WERI-Rb-1 (cell line): Measurements from ENCODE around the gene COL23A1.

ENCODE experiments used
- DNase-seq: peaks from one replicate; pipeline ENCODE4 v3.0.0-alpha.2; 2020
- H3K27ac ChIP-seq: fragments of 250-450 bp; sonication (Bioruptor Pico); 2 replicates; pipeline ENCODE4 v1.5.1; 2020; ENCODE audit warnings: mild to moderate bottlenecking, moderate library complexity
- H3K27me3 ChIP-seq: fragments of 250-450 bp; sonication (Bioruptor Pico); 2 replicates; pipeline ENCODE4 v1.5.1; 2021; ENCODE audit warnings: mild to moderate bottlenecking, low read depth, moderate library complexity; ENCODE audit not compliant: insufficient read depth, severe bottlenecking
- H3K36me3 ChIP-seq: fragments of 250-450 bp; sonication (Bioruptor Pico); 2 replicates; pipeline ENCODE4 v1.5.1; 2020; ENCODE audit warnings: mild to moderate bottlenecking, moderate library complexity
- H3K4me3 ChIP-seq: 2 replicates; pipeline ENCODE4 v1.5.1; 2011; ENCODE audit warnings: low read depth, mild to moderate bottlenecking, control low read depth, low read length
- H3K9me3 ChIP-seq: fragments of 250-450 bp; sonication (Bioruptor Pico); 2 replicates; pipeline ENCODE4 v1.5.1; 2021; ENCODE audit warnings: mild to moderate bottlenecking, moderate library complexity; ENCODE audit not compliant: severe bottlenecking
- TF ChIP-seq, protein P1 (sequence below): IDR thresholded peaks from 2 replicates; pipeline ENCODE4 v1.5.1; 2011; ENCODE audit warnings: low read depth, mild to moderate bottlenecking, control low read depth, inconsistent platforms, low read length

COL23A1 gene

GRCh38 chr5:178577944-178578343, 12.2 kb downstream of the COL23A1 start:
- no peak overlapping the region for H3K27ac ChIP-seq
- H3K27me3 ChIP-seq: no peaks in the 10 kb centered on the region
- no peak for DNase-seq
- no peak overlapping the region for H3K4me3 ChIP-seq
- TF ChIP-seq, protein P1, sequence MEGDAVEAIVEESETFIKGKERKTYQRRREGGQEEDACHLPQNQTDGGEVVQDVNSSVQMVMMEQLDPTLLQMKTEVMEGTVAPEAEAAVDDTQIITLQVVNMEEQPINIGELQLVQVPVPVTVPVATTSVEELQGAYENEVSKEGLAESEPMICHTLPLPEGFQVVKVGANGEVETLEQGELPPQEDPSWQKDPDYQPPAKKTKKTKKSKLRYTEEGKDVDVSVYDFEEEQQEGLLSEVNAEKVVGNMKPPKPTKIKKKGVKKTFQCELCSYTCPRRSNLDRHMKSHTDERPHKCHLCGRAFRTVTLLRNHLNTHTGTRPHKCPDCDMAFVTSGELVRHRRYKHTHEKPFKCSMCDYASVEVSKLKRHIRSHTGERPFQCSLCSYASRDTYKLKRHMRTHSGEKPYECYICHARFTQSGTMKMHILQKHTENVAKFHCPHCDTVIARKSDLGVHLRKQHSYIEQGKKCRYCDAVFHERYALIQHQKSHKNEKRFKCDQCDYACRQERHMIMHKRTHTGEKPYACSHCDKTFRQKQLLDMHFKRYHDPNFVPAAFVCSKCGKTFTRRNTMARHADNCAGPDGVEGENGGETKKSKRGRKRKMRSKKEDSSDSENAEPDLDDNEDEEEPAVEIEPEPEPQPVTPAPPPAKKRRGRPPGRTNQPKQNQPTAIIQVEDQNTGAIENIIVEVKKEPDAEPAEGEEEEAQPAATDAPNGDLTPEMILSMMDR: no peak
- H3K9me3 ChIP-seq: no peaks in the 10 kb centered on the region
- no peaks in the 10 kb centered on the region for H3K36me3 ChIP-seq

- Histone ChIP-seq H3K9me3 (no peaks in the 10 kb centered on the region), H3K36me3 (no peaks in the 10 kb centered on the region), H3K27ac (no peak overlapping the region), H3K27me3 (no peaks in the 10 kb centered on the region), H3K4me3 (no peak overlapping the region)
- no peak for DNase-seq
- TF ChIP-seq, protein P1: no peak
Observed at GRCh38 chr5:178577376-178577839, 12.8 kb downstream of the COL23A1 start.

- TF ChIP-seq, protein P1: no peak
- Histone ChIP-seq H3K4me3 (no peak overlapping the region), H3K9me3 (no peaks in the 10 kb centered on the region), H3K27me3 (no peaks in the 10 kb centered on the region), H3K27ac (no peak overlapping the region), H3K36me3 (no peaks in the 10 kb centered on the region)
- DNase-seq: no peak
Observed at GRCh38 chr5:178576591-178577351, 13.4 kb downstream of the COL23A1 start.

- DNase-seq: no peak
- Histone ChIP-seq H3K4me3 (no peak overlapping the region), H3K9me3 (no peaks in the 10 kb centered on the region), H3K27me3 (no peaks in the 10 kb centered on the region), H3K36me3 (no peaks in the 10 kb centered on the region), H3K27ac (no peak overlapping the region)
- TF ChIP-seq, protein P1: no peak
Observed at GRCh38 chr5:178573216-178573615, 17.0 kb downstream of the COL23A1 start.

- H3K9me3 ChIP-seq: no peaks in the 10 kb centered on the region
- no peak overlapping the region for H3K4me3 ChIP-seq
- H3K36me3 ChIP-seq: no peaks in the 10 kb centered on the region
- DNase-seq: no peak
- no peaks in the 10 kb centered on the region for H3K27me3 ChIP-seq
- H3K27ac ChIP-seq: no peak overlapping the region
- TF ChIP-seq, protein P1: no peak
Observed at GRCh38 chr5:178572617-178573016, 17.6 kb downstream of the COL23A1 start.

GRCh38 chr5:178569485-178569884, 20.7 kb downstream of the COL23A1 start:
- no peaks in the 10 kb centered on the region for H3K9me3 ChIP-seq
- H3K4me3 ChIP-seq: no peak overlapping the region
- H3K27me3 ChIP-seq: no peaks in the 10 kb centered on the region
- TF ChIP-seq, protein P1: no peak
- H3K36me3 ChIP-seq: no peaks in the 10 kb centered on the region
- no peak for DNase-seq
- no peak overlapping the region for H3K27ac ChIP-seq
